Parathyroid adenoma (tissue), 2 donors: Measurements from ENCODE around the gene GABRG3.

Source experiments
- H2AFZ ChIP-seq: fragments of 300-600 bp; sonication (generic); one replicate; pipeline ENCODE4 v1.7.0; 2017; ENCODE audit warnings: antibody characterized with exemption, mild to moderate bottlenecking
- H3K27ac ChIP-seq: fragments of 300-600 bp; sonication (generic); one replicate; pipeline ENCODE4 v1.7.0; 2017
- H3K27me3 ChIP-seq: fragments of 300-600 bp; sonication (generic); one replicate; pipeline ENCODE4 v1.7.0; 2017; ENCODE audit warnings: low read length; ENCODE audit not compliant: control insufficient read depth, insufficient read depth
- H3K36me3 ChIP-seq: fragments of 300-600 bp; sonication (generic); one replicate; pipeline ENCODE4 v1.7.0; 2017; ENCODE audit warnings: low read length; ENCODE audit not compliant: control insufficient read depth, insufficient read depth
- H3K4me1 ChIP-seq: fragments of 300-600 bp; sonication (generic); one replicate; pipeline ENCODE4 v1.7.0; 2017; ENCODE audit warnings: control low read depth
- H3K4me2 ChIP-seq: fragments of 300-600 bp; sonication (generic); one replicate; pipeline ENCODE4 v1.7.0; 2017; ENCODE audit warnings: low read length
- H3K4me3 ChIP-seq: fragments of 300-600 bp; sonication (generic); one replicate; pipeline ENCODE4 v1.7.0; 2017; ENCODE audit warnings: low read depth, low read length
- H3K79me2 ChIP-seq: fragments of 300-600 bp; sonication (generic); one replicate; pipeline ENCODE4 v1.7.0; 2017; ENCODE audit warnings: control low read depth
- H3K9ac ChIP-seq: fragments of 300-600 bp; sonication (generic); one replicate; pipeline ENCODE4 v1.7.0; 2017; ENCODE audit warnings: mild to moderate bottlenecking
- H3K9me3 ChIP-seq: fragments of 300-600 bp; sonication (generic); one replicate; pipeline ENCODE4 v1.7.0; 2017; ENCODE audit warnings: low read length; ENCODE audit not compliant: control insufficient read depth
- CTCF ChIP-seq: fragments of 300-600 bp; sonication (generic); IDR thresholded peaks from one replicate; pipeline ENCODE4 v1.7.0; 2017; ENCODE audit warnings: antibody characterized with exemption, mild to moderate bottlenecking
- donor health status: primary hyperparathyroidism.

Gene GABRG3

GRCh38 chr15:27054426-27054825 is 83.4 kb downstream of the GABRG3 start:
- Histone ChIP-seq H3K36me3 (no peaks in the 10 kb centered on the region), H3K9ac (no peak overlapping the region), H2AFZ (no peak overlapping the region), H3K4me3 (no peak overlapping the region), H3K9me3 (no peaks in the 10 kb centered on the region), H3K4me2 (no peak overlapping the region), H3K27me3 (no peaks in the 10 kb centered on the region), H3K79me2 (no peaks in the 10 kb centered on the region), H3K27ac (no peak overlapping the region), H3K4me1 (no peaks in the 10 kb centered on the region)
- TF ChIP-seq CTCF = no peak

GRCh38 chr15:27057904-27058645 is 87.1 kb downstream of the GABRG3 start:
- Histone ChIP-seq H3K4me3 (no peak overlapping the region), H3K27me3 (no peaks in the 10 kb centered on the region), H3K9ac (no peak overlapping the region), H3K27ac (no peak overlapping the region), H3K36me3 (no peaks in the 10 kb centered on the region), H2AFZ (no peak overlapping the region), H3K4me1 (no peaks in the 10 kb centered on the region), H3K9me3 (no peaks in the 10 kb centered on the region), H3K4me2 (no peak overlapping the region), H3K79me2 (no peaks in the 10 kb centered on the region)
- no peak for TF ChIP-seq CTCF

GRCh38 chr15:27058939-27059338 is 88.0 kb downstream of the GABRG3 start:
- Histone ChIP-seq H3K4me1 (no peaks in the 10 kb centered on the region), H3K9ac (no peak overlapping the region), H3K36me3 (no peaks in the 10 kb centered on the region), H3K9me3 (no peaks in the 10 kb centered on the region), H3K4me3 (no peak overlapping the region), H2AFZ (no peak overlapping the region), H3K27ac (no peak overlapping the region), H3K79me2 (no peaks in the 10 kb centered on the region), H3K27me3 (no peaks in the 10 kb centered on the region), H3K4me2 (no peak overlapping the region)
- no peak for TF ChIP-seq CTCF

- no peak overlapping the region for H3K27ac ChIP-seq
- no peaks in the 10 kb centered on the region for H3K4me1 ChIP-seq
- no peaks in the 10 kb centered on the region for H3K27me3 ChIP-seq
- TF ChIP-seq CTCF = no peak
- H2AFZ ChIP-seq = no peak overlapping the region
- no peaks in the 10 kb centered on the region for H3K79me2 ChIP-seq
- no peaks in the 10 kb centered on the region for H3K9me3 ChIP-seq
- no peak overlapping the region for H3K4me2 ChIP-seq
- H3K4me3 ChIP-seq = no peak overlapping the region
- no peaks in the 10 kb centered on the region for H3K36me3 ChIP-seq
- no peak overlapping the region for H3K9ac ChIP-seq
Measured at GRCh38 chr15:27059610-27060202, 88.7 kb downstream of the GABRG3 start.

- Histone ChIP-seq H3K79me2 (no peaks in the 10 kb centered on the region), H3K9ac (no peak overlapping the region), H3K27me3 (no peaks in the 10 kb centered on the region), H2AFZ (no peak overlapping the region), H3K4me3 (no peak overlapping the region), H3K4me1 (no peaks in the 10 kb centered on the region), H3K27ac (no peak overlapping the region), H3K36me3 (no peaks in the 10 kb centered on the region), H3K9me3 (no peaks in the 10 kb centered on the region), H3K4me2 (no peak overlapping the region)
- no peak for TF ChIP-seq CTCF
Measured at GRCh38 chr15:27061739-27062138, 90.8 kb downstream of the GABRG3 start.
